GM12891 (cell line): Measurements from ENCODE around the gene ACP6.

Source experiments
- PAX5 ChIP-seq: IDR thresholded peaks from 2 replicates; pipeline ENCODE4 v1.6.1; 2011; ENCODE audit warnings: low read length, moderate library complexity, mild to moderate bottlenecking; ENCODE audit not compliant: insufficient read depth, severe bottlenecking
- POLR2A ChIP-seq: IDR thresholded peaks from 2 replicates; pipeline ENCODE4 v1.6.1; 2011; ENCODE audit warnings: low read depth, low read length, control low read depth
- POLR2AphosphoS5 ChIP-seq: IDR thresholded peaks from 2 replicates; pipeline ENCODE4 v1.6.1; 2011; ENCODE audit warnings: low read depth, low read length, control low read depth
- POU2F2 ChIP-seq: IDR thresholded peaks from 2 replicates; pipeline ENCODE4 v1.6.1; 2011; ENCODE audit warnings: low read depth, mild to moderate bottlenecking, control low read depth, low read length, moderate library complexity
- SPI1 ChIP-seq: IDR thresholded peaks from 2 replicates; pipeline ENCODE4 v1.6.1; 2011; ENCODE audit warnings: low read depth, low read length, control low read depth
- TAF1 ChIP-seq: IDR thresholded peaks from 2 replicates; pipeline ENCODE4 v1.6.1; 2011; ENCODE audit warnings: low read depth, low read length, control low read depth

- no peak for TF ChIP-seq TAF1
- no peak for TF ChIP-seq POLR2A
- TF ChIP-seq SPI1: no peak
- TF ChIP-seq POLR2AphosphoS5: no peak
- no peak for TF ChIP-seq PAX5
- no peak for TF ChIP-seq POU2F2
Measured at GRCh38 chr1:147636314-147636713, 34.0 kb downstream of the ACP6 start.
